Measurements from ENCODE around the gene ZDHHC1. TPM values are rescaled to one million over a fixed set of nuclear protein-coding genes. Genes with fewer than 3 reads are reported as not detected.

ZDHHC1 gene
- total and polyA plus RNA-seq, 2 of the 13 experiments (the other 11 are each of a cell fraction or from before 2014, with no cell fraction given): 0.51 to 1.1 TPM

DNA sequence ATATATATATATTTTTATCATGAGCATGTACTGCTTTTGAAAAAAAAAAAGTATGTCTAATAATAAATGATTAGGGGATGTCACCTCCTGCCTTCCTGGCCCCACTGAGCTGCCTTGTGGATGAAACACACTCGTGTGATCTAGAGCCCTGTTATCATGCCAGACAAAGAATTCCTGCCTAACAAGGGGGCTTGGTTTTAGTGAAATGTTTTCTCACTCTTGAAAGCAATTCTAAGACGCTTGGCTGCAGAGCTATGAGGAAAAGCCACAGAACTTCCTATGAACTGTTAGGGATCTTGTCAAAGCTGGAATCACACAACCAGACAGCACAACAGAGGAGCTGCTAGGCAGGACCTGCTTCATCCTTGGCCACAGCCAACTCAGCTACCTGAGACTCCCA lies 4.0 kb downstream of the ZDHHC1 start (continued):
- TF ChIP-seq, protein P1, sequence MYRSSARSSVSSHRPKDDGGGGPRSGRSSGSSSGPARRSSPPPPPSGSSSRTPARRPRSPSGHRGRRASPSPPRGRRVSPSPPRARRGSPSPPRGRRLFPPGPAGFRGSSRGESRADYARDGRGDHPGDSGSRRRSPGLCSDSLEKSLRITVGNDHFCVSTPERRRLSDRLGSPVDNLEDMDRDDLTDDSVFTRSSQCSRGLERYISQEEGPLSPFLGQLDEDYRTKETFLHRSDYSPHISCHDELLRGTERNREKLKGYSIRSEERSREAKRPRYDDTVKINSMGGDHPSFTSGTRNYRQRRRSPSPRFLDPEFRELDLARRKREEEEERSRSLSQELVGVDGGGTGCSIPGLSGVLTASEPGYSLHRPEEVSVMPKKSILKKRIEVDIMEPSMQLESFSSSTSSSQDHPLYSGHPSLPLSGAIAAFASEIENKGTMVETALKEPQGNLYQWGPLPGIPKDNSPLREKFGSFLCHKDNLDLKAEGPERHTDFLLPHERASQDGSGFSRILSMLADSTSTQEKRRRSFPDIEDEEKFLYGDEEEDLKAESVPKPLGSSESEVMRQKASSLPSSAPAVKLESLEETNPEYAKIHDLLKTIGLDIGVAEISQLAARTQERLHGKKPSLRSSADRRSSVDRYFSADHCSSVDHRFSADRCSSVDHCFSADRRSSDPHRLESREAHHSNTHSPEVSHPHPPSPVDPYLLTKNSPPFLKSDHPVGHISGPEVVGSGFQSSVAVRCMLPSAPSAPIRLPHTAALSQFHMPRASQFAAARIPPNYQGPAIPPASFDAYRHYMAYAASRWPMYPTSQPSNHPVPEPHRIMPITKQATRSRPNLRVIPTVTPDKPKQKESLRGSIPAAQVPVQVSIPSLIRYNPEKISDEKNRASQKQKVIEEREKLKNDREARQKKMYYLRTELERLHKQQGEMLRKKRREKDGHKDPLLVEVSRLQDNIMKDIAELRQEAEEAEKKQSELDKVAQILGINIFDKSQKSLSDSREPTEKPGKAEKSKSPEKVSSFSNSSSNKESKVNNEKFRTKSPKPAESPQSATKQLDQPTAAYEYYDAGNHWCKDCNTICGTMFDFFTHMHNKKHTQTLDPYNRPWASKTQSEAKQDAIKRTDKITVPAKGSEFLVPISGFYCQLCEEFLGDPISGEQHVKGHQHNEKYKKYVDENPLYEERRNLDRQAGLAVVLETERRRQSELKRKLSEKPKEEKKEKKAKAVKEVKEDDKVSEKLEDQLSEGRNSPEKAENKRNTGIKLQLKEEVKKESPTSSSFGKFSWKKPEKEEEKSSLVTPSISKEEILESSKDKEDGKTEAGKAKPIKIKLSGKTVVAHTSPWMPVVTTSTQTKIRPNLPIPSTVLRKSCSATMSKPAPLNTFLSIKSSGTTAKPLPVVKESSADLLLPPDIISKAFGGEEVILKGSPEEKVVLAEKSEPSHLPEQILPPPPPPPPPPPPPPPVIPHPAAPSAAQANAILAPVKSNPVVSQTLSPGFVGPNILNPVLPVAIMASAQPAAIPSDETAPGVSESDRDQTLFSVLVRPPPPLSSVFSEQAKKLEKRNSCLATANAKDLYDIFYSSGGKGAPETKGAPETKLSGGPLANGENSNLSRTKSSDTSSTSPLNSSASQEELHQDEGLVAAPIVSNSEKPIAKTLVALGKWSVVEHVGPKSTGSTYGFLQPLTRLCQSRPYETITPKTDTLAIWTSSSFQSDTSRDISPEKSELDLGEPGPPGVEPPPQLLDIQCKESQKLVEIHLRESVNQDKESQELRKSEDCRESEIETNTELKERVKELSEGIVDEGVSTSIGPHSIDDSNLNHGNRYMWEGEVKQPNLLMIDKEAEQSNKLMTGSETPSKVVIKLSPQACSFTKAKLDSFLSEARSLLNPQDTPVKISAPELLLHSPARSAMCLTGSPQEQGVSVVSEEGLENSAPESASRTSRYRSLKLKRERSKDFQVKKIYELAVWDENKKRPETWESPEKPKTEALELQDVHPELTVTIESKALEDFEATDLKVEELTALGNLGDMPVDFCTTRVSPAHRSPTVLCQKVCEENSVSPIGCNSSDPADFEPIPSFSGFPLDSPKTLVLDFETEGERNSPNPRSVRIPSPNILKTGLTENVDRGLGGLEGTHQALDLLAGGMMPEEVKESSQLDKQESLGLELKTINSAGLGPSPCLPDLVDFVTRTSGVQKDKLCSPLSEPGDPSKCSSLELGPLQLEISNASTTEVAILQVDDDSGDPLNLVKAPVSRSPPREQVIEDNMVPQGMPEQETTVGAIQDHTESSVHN (CRISPR knock-in tag; IDR thresholded peaks at IDR 0.05): no peak
- TF ChIP-seq HOXA7 (CRISPR knock-in tag; IDR thresholded peaks at IDR 0.05) (no peak), REL (CRISPR knock-in tag; conservative IDR thresholded peaks at IDR 0.05) (no peak), MLLT10 (CRISPR knock-in tag; IDR thresholded peaks at IDR 0.05) (no peak), RELA (CRISPR knock-in tag; IDR thresholded peaks at IDR 0.05) (no peak), ZNF776 (CRISPR knock-in tag; IDR thresholded peaks at IDR 0.05) (no peak), ZNF841 (CRISPR knock-in tag; IDR thresholded peaks at IDR 0.05; ENCODE audit: borderline replicate concordance) (no peak), TARDBP (CRISPR knock-in tag; IDR thresholded peaks at IDR 0.05) (no peak), NFE2 (CRISPR knock-in tag; IDR thresholded peaks at IDR 0.05) (no peak)
- TF ChIP-seq, protein P2, sequence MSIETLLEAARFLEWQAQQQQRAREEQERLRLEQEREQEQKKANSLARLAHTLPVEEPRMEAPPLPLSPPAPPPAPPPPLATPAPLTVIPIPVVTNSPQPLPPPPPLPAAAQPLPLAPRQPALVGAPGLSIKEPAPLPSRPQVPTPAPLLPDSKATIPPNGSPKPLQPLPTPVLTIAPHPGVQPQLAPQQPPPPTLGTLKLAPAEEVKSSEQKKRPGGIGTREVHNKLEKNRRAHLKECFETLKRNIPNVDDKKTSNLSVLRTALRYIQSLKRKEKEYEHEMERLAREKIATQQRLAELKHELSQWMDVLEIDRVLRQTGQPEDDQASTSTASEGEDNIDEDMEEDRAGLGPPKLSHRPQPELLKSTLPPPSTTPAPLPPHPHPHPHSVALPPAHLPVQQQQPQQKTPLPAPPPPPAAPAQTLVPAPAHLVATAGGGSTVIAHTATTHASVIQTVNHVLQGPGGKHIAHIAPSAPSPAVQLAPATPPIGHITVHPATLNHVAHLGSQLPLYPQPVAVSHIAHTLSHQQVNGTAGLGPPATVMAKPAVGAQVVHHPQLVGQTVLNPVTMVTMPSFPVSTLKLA (IDR thresholded peaks at IDR 0.05): no peak
- TF ChIP-seq, protein P3, sequence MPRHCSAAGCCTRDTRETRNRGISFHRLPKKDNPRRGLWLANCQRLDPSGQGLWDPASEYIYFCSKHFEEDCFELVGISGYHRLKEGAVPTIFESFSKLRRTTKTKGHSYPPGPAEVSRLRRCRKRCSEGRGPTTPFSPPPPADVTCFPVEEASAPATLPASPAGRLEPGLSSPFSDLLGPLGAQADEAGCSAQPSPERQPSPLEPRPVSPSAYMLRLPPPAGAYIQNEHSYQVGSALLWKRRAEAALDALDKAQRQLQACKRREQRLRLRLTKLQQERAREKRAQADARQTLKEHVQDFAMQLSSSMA (CRISPR knock-in tag; IDR thresholded peaks at IDR 0.05): no peak
- TF ChIP-seq, protein P4, sequence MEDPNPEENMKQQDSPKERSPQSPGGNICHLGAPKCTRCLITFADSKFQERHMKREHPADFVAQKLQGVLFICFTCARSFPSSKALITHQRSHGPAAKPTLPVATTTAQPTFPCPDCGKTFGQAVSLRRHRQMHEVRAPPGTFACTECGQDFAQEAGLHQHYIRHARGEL (CRISPR knock-in tag; IDR thresholded peaks at IDR 0.05): no peak
- TF ChIP-seq, protein P5, sequence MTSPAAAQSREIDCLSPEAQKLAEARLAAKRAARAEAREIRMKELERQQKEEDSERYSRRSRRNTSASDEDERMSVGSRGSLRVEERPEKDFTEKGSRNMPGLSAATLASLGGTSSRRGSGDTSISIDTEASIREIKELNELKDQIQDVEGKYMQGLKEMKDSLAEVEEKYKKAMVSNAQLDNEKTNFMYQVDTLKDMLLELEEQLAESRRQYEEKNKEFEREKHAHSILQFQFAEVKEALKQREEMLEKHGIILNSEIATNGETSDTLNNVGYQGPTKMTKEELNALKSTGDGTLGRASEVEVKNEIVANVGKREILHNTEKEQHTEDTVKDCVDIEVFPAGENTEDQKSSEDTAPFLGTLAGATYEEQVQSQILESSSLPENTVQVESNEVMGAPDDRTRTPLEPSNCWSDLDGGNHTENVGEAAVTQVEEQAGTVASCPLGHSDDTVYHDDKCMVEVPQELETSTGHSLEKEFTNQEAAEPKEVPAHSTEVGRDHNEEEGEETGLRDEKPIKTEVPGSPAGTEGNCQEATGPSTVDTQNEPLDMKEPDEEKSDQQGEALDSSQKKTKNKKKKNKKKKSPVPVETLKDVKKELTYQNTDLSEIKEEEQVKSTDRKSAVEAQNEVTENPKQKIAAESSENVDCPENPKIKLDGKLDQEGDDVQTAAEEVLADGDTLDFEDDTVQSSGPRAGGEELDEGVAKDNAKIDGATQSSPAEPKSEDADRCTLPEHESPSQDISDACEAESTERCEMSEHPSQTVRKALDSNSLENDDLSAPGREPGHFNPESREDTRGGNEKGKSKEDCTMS (CRISPR knock-in tag; conservative IDR thresholded peaks at IDR 0.05): no peak
- TF ChIP-seq, protein P6, sequence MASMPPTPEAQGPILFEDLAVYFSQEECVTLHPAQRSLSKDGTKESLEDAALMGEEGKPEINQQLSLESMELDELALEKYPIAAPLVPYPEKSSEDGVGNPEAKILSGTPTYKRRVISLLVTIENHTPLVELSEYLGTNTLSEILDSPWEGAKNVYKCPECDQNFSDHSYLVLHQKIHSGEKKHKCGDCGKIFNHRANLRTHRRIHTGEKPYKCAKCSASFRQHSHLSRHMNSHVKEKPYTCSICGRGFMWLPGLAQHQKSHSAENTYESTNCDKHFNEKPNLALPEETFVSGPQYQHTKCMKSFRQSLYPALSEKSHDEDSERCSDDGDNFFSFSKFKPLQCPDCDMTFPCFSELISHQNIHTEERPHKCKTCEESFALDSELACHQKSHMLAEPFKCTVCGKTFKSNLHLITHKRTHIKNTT (CRISPR knock-in tag; IDR thresholded peaks at IDR 0.05): no peak

Data from HepG2 (cell line).